ENCODE measurements around the gene CHAF1A. TPM values are rescaled to one million over a fixed set of nuclear protein-coding genes. Genes with fewer than 3 reads are reported as not detected.

Gene CHAF1A
- total and polyA plus RNA-seq, 7 donors = 3.6 to 19.1 (median 5.4) TPM

- TF ChIP-seq CTCF (IDR thresholded peaks at IDR 0.05) (no peak), EP300 (IDR thresholded peaks at IDR 0.05) (no peak), POLR2A (IDR thresholded peaks at IDR 0.05) (no peak), POLR2AphosphoS5 (IDR thresholded peaks at IDR 0.05) (no peak)
- no peak overlapping the region for H3K27ac ChIP-seq
- intact Hi-C loops (cut with DNase I) = no loop called here
- no peak overlapping the region for H3K4me3 ChIP-seq
- WGBS, 2 donors = 92 to 95% methylated on average over 10 of the region's 10 CpGs
- no peaks in the 10 kb centered on the region for H3K27me3 ChIP-seq
- H3K36me3 ChIP-seq = peaks cover 0 to 4% (median 0%) of the 10 kb centered on the region in 4 donors
- no peaks in the 10 kb centered on the region for H3K4me1 ChIP-seq
- H3K9me3 ChIP-seq = no peaks in the 10 kb centered on the region
- no peak for DNase-seq
Measured at GRCh38 chr19:4437103-4437502, 34.7 kb downstream of the CHAF1A start.

- intact Hi-C loops (cut with DNase I) = no loop called here
- no peak for DNase-seq
- WGBS, 2 donors = 89 to 96% methylated on average over 12 of the region's 12 CpGs
- no peaks in the 10 kb centered on the region for H3K9me3 ChIP-seq
- no peaks in the 10 kb centered on the region for H3K4me1 ChIP-seq
- H3K36me3 ChIP-seq = peaks cover 0 to 5% (median 0%) of the 10 kb centered on the region in 4 donors
- H3K27ac ChIP-seq = no peak overlapping the region
- H3K27me3 ChIP-seq = no peaks in the 10 kb centered on the region
- H3K4me3 ChIP-seq = no peak overlapping the region
- TF ChIP-seq EP300 (IDR thresholded peaks at IDR 0.05) = no peak
- TF ChIP-seq POLR2AphosphoS5 (IDR thresholded peaks at IDR 0.05) = no peak
- TF ChIP-seq POLR2A (IDR thresholded peaks at IDR 0.05) = no peak
- no peak for TF ChIP-seq CTCF (IDR thresholded peaks at IDR 0.05)
Measured at GRCh38 chr19:4439243-4439642, 36.8 kb downstream of the CHAF1A start.

GRCh38 chr19:4441994-4442818 lies 39.8 kb downstream of the CHAF1A start:
- Histone ChIP-seq H3K4me3 (no peak overlapping the region), H3K27me3 (no peaks in the 10 kb centered on the region), H3K36me3 (peaks cover 23 to 35% (median 27%) of the 10 kb centered on the region in 4 donors), H3K9me3 (no peaks in the 10 kb centered on the region), H3K27ac (no peak overlapping the region), H3K4me1 (no peaks in the 10 kb centered on the region)
- DNase-seq = no peak
- intact Hi-C loops (cut with DNase I) = no loop called here
- WGBS, 2 donors = 79 to 83% methylated on average over 22 of the region's 22 CpGs
- TF ChIP-seq CTCF (IDR thresholded peaks at IDR 0.05) (no peak), EP300 (IDR thresholded peaks at IDR 0.05) (no peak), POLR2AphosphoS5 (IDR thresholded peaks at IDR 0.05) (no peak), POLR2A (IDR thresholded peaks at IDR 0.05) (no peak)

GRCh38 chr19:4442819-4443146 lies 40.3 kb downstream of the CHAF1A start:
- WGBS, 2 donors = 89% methylated on average over 10 of the region's 10 CpGs
- intact Hi-C loops (cut with DNase I) = no loop called here
- no peak for TF ChIP-seq CTCF (IDR thresholded peaks at IDR 0.05)
- TF ChIP-seq POLR2AphosphoS5 (IDR thresholded peaks at IDR 0.05) = no peak
- TF ChIP-seq EP300 (IDR thresholded peaks at IDR 0.05) = no peak
- no peak for TF ChIP-seq POLR2A (IDR thresholded peaks at IDR 0.05)
- peaks cover 29 to 40% (median 33%) of the 10 kb centered on the region in 4 donors for H3K36me3 ChIP-seq
- H3K9me3 ChIP-seq = no peaks in the 10 kb centered on the region
- DNase-seq = no peak
- H3K4me3 ChIP-seq = no peak overlapping the region
- no peak overlapping the region for H3K27ac ChIP-seq
- no peaks in the 10 kb centered on the region for H3K27me3 ChIP-seq
- H3K4me1 ChIP-seq = no peaks in the 10 kb centered on the region
